SK-N-MC (cell line): ENCODE results near the gene GCSH.

Experiments
- EZH2 ChIP-seq: fragments of 200-600 bp; sonication (generic); IDR thresholded peaks from one replicate; pipeline ENCODE4 v1.6.1; 2017; ENCODE audit warnings: antibody characterized with exemption
- FOXP2 ChIP-seq: optimal IDR thresholded peaks from 2 replicates; pipeline ENCODE3; 2011; ENCODE audit warnings: mild to moderate bottlenecking, moderate library complexity; ENCODE audit not compliant: insufficient read depth; ENCODE audit errors: extremely low read length, control extremely low read depth
- POLR2AphosphoS5 ChIP-seq: IDR thresholded peaks from 2 replicates; pipeline ENCODE4 v1.6.1; 2012; ENCODE audit warnings: mild to moderate bottlenecking, low read depth, low read length, borderline replicate concordance

GRCh38 chr16:81070979-81071378, 25.2 kb downstream of the GCSH start:
- TF ChIP-seq EZH2 (no peak), POLR2AphosphoS5 (no peak), FOXP2 (no peak)
